Measurements from ENCODE around the gene STAG3.

GRCh38 chr7:100174582-100174981 lies 3.1 kb upstream of the STAG3 start:
- TF ChIP-seq POLR2A (IDR thresholded peaks at IDR 0.05; ENCODE audit: low read length): no peak
- no peak for TF ChIP-seq GATA1 (IDR thresholded peaks at IDR 0.05; ENCODE audit: low read depth, low read length)
